NT2/D1 (cell line): Measurements from ENCODE around the gene PCDH10.

ENCODE experiments used
- YY1 ChIP-seq: IDR thresholded peaks from 2 replicates; pipeline ENCODE4 v1.6.1; 2011; ENCODE audit not compliant: insufficient read length, insufficient read depth
- ZNF274 ChIP-seq: IDR thresholded peaks from 2 replicates; pipeline ENCODE4 v1.6.1; 2011; ENCODE audit warnings: mild to moderate bottlenecking, low read depth, low read length

DNA sequence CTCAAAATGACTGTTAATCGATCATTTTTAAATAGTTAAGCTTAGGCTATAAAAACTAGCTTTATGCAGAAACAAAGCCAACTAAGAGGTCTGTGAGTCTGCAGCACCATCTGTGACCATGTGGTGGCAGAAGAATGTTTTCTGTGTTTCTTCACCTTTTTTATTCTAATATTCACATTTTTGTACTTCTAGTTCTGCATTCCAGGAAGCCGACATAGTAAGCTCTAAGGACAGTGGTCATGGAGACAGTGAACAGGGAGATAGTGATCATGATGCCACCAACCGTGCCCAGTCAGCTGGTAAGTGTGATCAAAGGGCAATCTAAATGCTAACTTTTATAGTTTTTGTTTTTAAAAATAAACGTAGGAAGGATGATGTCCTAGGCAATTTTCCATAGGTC is 5.6 kb downstream of the PCDH10 start:
- TF ChIP-seq YY1 = no peak
- TF ChIP-seq ZNF274 = no peak
